Fibroblast of peridontal ligament (primary cell): ENCODE data around the gene SCAMP5.

ENCODE experiments used
- DNase-seq: peaks from one replicate; pipeline ENCODE4 v3.0.0-alpha.2; 2010; ENCODE audit errors: extremely low read depth

The SCAMP5 gene, protein sequence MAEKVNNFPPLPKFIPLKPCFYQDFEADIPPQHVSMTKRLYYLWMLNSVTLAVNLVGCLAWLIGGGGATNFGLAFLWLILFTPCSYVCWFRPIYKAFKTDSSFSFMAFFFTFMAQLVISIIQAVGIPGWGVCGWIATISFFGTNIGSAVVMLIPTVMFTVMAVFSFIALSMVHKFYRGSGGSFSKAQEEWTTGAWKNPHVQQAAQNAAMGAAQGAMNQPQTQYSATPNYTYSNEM

DNA sequence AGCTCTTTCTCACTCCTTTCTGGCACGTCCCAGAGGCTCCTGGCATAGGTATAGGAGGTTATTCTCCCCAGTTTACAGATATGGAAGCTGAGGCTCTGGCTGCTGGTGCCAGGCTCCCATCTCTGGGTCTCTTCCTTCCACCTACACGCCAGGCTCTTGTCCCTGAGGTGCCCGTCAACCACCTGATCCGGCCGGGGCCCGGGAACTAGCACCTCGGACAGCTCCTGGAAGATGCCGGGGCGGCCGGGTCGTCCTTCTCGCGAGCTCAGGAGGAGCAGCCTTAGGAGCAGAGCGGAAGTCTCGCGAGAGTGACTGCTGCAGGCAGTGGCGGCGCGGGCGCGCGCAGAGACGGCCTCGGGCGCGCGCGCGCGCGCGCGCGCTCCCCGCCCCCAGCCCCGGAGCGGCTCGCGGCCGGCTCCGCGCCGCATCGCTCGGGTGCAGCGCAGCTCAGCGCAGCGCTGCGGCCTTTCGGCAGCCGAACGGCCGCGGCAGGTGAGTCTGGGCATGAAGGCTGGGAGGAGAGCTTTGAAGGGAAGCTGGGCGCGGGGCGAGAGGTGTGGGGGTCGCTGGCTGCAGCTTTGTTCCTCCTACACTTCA is at the start of gene SCAMP5:
TSS of gene SCAMP5 (plus strand) at position 382 of the 597 bp plus-strand sequence. CDS start 16,277 bp downstream, outside the sequence.
- DNase-seq, result peak; percentile 87

DNA sequence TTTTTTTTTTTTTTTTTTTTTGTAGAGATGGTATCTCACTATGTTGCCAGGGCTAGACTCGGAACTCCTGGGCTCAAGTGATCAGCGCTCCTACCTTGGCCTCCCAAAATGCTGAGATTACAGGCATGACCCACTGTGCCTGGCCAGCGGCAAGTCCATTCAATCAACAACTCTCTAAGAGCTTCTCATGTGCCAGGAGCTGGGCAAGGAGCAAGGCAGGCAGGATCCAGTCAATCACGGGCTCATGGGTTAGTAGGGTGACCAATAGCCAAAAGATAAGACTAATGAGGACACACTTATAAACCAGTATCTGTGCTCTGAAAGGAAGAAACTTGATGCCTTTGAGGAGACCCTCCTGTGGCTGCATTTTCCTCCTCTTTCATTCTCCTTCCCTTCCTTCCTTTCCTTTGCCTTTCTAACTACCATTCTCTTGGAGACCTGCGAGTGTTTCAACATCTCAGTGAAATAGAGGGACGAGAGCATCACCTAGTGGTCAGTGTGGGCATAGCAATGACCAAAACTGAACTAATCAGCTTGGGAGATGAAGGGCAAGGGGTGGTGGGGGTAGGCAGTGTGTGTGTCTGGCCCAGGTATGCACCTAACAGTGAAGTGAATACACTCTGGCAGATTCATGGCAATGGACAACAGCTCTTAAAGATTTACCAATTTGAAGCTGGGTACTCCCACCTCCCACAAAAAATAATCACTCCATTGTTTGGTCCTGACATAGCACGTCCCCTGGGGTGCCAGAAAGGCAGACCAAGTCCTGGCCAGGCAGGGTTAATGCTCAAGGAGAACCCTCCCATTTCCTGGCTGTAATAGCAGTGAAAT is 45.1 kb upstream of the SCAMP5 start:
- peak; percentile 81 for DNase-seq

DNA sequence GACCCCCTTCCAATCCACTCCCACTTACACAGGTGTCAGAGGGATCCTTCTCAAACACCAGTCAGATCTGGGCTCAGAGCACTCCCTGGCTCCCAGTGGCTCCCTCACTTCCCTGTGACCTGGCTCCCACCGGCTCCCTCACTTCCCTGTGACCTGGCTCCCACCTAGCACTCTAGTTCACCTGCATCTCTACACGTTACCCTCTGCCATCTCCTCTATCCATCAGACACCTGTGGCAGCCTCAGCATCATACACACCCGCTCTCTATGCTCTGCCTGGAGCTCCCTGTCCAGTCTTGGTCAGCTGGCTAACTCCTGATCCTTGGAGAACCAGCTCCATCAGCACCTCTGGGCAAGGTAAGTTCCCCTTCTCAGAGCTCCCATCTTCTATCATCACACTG is 44.4 kb upstream of the SCAMP5 start:
- DNase-seq, result no peak

DNA sequence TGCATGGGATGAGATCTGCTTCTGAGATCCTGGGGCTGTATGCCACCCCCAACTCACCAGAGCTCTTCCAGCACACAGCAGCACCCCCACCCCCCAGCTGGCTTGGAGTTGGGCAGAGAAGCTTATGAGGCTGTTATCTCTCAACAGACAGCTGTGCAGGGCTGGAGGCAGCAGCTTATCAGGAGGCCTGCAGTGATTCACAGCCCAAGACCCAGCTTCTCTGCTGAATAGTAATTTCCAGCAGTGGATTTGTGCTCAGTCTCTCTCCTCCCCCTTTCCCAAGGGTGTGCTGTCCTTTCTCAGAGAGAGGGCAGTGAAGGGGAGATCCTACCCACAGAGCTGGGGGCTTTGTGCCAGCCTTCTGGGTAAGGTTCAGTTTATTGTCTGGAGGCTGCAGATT is 40.8 kb upstream of the SCAMP5 start:
- DNase-seq, result no peak

DNA sequence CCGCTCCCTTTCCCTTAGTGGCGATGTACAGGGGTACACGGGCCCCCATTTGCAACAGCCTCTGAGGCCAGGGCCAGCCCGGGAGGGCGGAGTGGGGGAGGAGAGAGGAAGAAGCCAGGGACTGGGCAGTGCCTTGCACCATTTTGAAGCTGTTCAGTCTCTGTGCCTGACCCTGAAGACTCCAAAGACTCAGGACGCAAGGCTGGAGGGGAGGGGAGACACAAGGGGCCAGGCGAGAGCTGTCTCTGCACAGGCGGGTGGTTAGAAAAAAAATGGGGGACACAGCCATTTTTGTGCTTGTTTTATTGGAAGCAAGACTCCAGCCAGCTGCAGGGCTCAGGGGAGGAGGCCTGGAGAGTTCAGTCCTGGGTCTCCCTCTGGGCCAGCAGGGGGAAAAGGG is 40.3 kb upstream of the SCAMP5 start:
- no peak for DNase-seq

DNA sequence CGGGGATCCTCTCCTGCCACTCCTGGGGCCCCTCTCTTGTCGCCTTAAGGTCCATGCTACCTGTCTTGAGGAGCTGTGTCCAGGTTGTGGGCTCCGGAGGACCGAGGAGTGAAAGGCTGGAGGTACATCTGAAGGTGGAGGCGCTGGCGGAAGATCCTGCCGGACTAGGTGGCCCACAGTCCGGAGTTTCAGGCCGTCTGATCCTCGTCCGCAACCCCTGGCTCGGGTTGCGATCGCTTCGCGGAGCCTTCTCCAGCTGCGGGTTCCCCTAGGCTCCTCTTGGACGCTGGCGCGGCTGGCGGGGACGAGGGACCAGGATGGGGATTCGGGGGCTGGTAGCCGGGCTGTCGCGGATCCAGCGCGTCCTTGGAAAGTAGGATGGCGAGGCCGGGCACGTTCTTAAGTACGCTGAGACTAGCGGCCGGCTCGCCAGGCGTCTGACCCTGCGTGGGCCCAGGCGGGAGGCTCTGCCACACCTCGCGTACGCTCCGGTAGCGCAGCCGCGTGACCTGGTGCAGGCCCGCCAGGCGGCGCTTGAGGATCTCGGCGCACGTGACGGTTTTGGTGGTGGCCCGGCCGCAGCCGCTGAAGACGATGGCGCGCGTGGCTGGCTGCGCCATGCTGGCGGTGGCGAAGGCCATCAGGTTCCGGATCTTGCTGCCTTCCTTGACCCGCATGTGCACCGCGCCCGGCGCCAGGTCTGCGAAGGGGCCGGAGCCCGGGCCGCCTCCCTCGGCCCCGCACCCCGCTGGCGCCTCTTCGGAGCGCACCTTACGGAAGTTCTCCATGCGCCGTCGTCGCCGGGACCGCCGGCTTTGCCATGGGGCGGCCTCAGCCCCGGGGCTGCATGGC is 39.3 kb upstream of the SCAMP5 start:
- DNase-seq, result peak; percentile 12

DNA sequence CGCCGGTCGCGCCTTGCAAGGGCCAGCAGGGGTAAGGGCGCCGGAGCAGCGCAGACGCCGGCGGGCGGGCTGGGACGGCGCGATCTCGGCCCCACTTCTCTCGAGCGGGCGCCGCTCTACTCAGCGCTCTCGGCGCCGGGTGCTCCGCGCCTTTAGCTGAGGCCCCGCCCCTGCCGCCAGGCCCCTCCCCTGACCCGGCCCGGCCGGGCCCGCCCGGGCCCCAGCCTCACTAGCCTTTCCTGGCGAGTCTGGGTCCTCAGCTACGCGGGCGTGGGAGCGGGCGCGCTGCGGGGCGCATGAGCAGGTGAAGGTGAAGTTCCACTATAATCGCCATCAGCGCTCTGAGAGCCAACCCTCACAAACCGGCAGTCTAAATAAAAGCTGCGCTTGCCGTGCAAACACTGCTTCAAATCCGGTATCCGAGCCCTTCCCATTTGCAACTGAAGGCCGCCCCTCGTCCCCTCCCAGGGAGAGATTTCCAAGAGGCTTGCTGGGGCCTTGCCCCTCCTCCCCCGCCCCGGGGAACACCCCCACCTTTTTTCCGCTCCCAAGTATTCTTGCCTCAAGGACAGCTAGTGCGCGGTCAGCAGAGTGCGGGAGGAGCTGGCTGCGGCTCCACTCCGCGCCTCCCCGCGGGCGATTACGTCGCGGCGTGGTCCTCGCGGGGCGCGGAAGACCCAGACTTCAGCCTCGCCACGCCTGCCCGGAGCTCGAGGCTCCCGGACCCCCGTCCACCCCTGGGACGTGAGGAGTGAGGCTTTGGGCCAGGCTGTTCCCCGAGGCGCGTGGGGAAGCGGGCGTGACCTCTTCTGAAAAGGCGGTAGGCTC is 38.5 kb upstream of the SCAMP5 start, which contains the start of gene RPP25:
TSS of gene RPP25 (minus strand) at position 125 of the 828 bp plus-strand sequence. CDS start 189 bp downstream, outside the sequence.
- peak; percentile 41 for DNase-seq

DNA sequence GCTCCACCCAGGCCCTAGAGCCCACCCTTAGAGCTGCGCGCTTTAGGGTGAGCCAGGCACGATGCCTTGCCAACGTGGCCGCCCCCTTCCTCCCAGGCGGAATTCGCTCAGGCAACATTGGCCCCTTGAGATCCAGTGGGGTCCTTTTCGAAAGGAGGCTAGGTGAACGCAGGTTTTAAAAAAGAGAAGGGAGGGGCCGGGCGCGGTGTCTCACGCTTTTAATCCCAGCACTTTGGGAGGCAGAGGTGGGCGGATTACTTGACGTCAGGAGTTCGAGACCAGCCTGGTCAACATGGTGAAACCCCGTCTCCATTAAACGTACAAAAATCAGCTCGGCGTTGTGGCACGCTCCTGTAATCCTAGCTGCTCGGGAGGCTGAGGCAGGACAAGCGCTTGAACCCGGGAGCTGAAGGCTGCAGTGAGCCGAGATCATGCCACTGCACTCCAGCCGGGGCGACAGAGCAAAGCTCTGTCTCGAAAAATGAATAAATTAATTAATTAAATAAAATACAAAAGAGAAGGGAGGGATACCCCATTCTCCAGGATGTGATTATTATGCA is 37.8 kb upstream of the SCAMP5 start:
- no peak for DNase-seq

DNA sequence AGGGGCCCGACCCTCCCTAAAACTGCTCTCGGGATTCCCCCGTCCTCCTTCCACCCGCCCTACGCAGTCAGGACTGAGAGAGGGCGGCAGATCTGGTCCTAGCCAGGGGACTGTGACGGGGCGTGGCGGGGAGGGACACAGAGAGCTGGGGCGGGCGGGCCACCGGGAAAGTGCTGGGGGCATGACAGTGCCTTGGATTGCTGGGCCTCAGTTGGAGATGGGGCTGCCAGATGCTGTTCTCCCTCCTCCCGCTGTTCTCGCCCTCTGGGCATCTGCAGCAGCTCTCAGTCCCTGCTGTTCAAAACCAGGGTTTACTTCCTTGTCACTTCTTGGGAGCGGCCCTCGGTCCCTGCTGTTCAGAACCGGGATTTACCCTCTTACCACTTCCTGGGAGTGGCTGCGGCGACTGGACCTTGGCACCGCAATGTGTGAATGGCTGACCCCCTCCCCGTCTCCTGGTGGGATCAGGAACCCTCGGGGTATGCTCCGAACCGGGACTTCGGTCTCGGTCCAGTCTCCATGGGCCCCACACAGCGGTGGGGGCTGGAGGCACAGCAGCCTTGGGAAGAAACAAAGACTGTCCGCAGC is 36.9 kb upstream of the SCAMP5 start:
- DNase-seq, result no peak

DNA sequence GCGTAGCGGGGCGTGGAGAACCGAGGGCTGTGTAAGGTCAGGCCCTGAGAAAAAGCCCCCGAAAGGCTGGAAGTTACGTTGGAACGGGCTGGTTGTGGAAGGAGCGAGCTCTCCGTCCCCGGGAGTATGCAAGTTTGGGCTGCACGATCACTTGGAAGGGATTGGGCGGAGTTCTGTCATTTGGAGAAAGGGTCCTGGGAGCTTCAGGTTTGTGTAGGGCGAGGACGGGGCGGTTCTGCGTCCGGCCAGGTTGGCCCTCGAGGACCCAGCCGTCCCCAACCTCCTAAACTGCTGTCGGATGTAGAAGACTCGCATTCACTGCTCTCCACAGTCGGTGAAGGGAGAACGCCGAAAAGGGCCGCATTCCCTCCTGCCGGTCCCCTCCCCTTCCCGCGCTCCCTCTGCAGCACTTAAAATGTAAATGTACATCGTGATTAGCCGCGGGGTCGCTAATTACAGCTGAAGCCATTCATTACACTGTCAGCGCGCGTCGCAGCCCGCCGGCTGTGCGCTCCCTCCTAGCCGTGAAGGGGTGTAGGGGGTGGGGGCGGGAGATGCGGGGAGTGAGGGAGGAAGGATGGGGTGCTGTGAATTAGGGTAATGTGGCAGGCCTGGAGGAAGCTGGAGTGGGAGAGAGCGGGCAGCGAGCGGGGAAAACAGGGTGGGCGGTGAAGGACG is 36.3 kb upstream of the SCAMP5 start:
- DNase-seq, result no peak

DNA sequence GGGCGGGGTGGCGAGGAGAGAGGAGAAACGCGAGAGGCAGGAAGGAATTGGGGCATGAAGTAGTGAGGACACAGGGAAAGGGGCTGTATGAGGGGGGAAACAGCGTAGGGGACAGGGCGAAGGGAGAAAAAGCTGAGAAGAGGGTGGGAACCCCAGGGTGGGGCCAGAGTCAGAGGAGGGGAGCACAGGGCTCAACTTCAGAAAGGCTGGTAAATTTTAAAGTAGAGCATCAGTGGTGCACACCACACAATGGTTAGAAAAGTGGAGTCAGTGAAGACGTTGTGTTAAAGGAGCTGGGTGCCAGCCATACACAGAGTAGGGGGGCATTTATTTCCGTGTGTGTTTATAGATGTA is 35.8 kb upstream of the SCAMP5 start:
- no peak for DNase-seq

DNA sequence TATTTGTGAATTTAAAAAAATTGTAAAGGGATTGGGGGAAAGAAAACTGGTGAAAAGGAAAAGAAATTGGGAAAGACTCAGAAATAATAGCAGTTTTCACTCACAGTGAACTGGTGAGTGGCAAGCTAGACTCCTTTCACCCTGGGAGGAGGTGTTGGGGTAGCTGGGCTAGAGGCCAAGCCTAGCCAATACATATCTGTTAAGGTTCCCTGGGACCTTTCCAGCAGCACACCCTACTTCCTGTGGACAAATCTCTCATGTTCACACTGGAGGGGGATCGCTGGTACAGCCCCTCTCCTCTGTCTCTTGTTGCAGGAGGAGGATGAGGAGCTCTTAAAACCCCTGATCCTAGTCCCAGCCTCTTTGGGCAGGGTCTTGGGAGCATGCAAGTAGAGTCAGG is 35.1 kb upstream of the SCAMP5 start:
- DNase-seq, result no peak

DNA sequence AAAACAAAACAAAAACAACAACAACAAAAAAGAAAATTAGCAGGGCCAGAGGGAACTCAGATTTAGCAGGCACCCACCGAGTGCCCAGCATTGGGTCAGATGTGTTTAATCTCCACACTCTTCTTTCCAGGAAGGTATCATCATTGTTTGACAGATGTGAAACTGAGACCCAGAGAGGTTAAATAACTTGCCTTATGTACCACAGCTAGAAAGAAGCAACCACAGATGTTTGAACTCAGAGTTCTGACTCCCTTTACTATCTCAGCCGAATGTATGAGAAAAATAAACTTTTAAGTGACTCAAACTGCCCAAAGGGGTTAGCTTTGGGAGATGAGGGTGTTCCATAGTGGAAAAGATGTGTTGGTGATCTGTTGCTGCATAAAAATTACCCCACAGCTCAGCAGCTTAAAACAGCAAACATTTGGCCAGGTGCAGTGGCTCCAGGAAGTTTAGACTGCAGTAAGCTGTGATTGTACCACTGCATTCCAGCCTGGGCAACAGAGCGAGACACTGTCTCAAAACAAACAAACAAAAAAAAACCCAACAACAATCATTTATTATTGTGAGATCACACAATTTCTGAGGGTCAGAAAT is 34.3 kb upstream of the SCAMP5 start:
- no peak for DNase-seq

DNA sequence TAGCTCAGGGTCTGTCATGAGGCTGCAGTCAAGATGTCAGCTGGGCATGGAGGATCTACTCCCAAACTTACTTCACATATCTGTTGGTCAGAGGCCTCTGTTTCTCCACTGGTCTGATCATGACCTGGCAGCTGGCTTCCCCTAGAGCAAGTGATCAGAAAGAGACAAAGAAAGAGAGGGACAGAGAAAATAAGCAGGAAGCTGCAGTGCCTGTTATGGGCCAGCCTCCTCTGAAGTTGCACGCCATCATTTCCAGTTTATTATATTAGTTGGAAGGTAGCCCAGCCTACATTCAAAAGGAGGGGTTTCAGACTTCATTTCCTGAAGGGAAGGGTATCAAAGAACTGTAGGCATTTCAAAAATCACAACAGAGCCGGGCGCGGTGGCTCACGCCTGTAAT is 33.7 kb upstream of the SCAMP5 start:
- no peak for DNase-seq

DNA sequence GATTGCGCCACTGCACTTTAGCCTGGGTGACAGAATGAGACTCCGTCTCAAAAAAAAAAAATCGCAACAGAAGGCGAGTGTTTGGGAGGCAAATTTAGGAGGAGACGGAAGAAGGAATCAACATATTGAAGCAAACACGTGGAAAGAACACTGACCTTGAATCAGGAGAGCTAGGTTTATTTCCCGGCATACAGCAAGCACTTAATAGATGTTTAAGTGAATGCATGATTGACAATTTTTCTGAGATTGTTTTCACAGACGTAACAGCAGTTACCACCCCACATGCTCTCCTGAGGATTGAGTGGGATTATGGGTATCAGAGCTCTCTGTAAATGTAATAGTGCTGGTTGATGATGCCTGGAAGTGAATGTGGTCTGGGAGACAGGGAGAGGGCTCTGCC is 33.1 kb upstream of the SCAMP5 start:
- DNase-seq, result no peak

DNA sequence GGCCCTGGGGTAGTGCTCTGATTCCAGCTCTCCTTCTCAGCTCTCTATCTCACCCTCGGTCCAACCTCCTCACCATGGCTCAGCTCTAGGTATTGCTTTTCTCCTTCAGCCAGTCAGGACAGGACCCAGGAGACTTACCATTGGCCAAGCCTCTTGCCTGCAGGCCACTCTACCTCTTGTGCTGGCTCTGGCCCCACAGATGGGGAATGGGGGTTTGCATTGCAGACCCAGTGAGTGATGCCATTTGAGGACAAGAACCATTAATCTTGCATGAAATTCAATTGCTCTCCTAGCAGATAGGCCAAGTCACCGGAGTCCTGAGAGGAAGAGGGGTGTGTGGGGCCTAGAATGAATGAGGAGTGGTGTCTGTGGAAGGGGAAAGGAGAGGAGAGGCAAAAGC is 32.7 kb upstream of the SCAMP5 start:
- no peak for DNase-seq

DNA sequence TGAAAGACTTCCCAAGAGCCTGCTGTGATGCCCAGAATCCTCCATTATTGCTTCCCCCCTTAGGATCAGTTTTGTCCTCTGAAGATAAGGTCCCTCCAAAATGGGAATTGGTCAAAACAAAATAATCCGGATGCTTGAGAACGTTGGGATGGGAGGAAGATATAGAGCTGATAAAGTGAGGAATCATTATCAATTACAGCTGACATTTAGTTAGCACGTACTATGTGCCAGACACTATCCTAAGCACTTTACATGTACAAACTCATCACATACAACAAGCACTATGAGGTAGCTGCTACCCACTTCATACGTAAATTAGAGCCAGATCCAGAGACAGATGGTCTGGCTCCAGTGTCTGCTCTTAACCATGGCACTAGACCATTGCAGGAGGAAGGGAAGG is 32.1 kb upstream of the SCAMP5 start:
- DNase-seq, result no peak

DNA sequence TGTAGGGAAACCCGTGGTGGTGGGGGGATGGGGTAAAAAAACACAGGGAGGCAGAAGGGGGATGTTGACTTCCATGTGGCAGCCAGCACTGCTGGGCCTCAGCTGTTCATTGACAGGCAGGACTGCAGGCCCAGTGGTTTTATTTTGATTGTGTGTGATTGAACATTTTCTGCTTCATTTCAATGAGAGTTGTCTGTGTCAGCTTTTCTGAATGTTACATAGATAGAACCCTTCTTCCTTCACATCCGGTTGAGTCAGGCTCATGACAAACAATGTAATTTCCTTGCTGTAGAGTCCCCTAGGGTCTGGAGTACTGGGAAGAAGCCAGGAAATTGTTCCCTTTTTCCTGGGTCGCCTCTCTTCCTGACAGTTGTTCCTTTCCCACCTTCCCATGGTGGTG is 30.6 kb upstream of the SCAMP5 start:
- DNase-seq, result no peak

DNA sequence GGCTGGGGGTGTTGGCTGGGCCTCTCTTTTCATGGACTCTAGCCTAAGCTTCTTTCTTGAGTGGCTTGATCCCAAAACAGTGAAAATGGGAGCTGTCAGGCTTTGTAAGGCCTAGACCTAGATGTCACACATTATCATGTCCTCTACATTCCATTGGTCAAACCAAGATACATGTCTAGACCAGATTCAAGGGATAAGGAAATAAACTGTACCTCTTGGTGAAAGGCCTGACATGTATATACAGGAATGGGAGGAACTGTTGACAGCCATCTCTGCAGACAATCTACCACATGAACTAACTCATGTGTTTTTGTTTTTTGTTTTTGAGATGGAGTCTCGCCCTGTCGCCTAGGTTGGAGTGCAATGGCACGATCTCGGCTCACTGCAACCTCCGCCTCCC is 27.7 kb upstream of the SCAMP5 start:
- no peak for DNase-seq
